Ramos (cell line): ENCODE data around the gene SPHK1.
"Not testable (repeated sequence)": the region's sequence is repeated elsewhere in the genome, so short reads cannot be mapped to it uniquely, and the experiment has no call there.

Experiments used
- in situ Hi-C: fragments of 300-500 bp; cut with MboI; formaldehyde crosslinking; loops from one replicate; pipeline ENCODE4 v1.14.3; 2022; ENCODE audit warnings: low sequenced_read_pairs; ENCODE audit not compliant: unreplicated experiment

The SPHK1 gene

GRCh38 chr17:76384222-76384986 lies at the start of gene SPHK1:
Gene SPHK1, plus strand, starts transcription at chr17:76384609. Its CDS starts 1,036 bp downstream, at chr17:76385645.
- in situ Hi-C loops, result no loop called here

- in situ Hi-C loops, result no loop called here
Observed at GRCh38 chr17:76335716-76336381, 48.6 kb upstream of the SPHK1 start.

GRCh38 chr17:76336756-76337412 lies 47.5 kb upstream of the SPHK1 start:
- in situ Hi-C loops, result no loop called here

GRCh38 chr17:76337413-76337777 lies 47.0 kb upstream of the SPHK1 start:
- in situ Hi-C loops, result no loop called here

GRCh38 chr17:76341301-76341700 lies 43.1 kb upstream of the SPHK1 start:
- in situ Hi-C loops, result no loop called here

GRCh38 chr17:76343106-76343505 lies 41.3 kb upstream of the SPHK1 start:
- in situ Hi-C loops, result no loop called here

GRCh38 chr17:76345377-76345974 lies 38.9 kb upstream of the SPHK1 start:
- in situ Hi-C loops, result no loop called here

- in situ Hi-C loops, result not testable (repeated sequence)
Observed at GRCh38 chr17:76346936-76347335, 37.5 kb upstream of the SPHK1 start.

GRCh38 chr17:76350463-76350862 lies 33.9 kb upstream of the SPHK1 start:
- in situ Hi-C loops, result no loop called here

GRCh38 chr17:76351526-76352071 lies 32.8 kb upstream of the SPHK1 start:
- in situ Hi-C loops, result no loop called here

GRCh38 chr17:76353004-76353598 lies 31.3 kb upstream of the SPHK1 start:
- in situ Hi-C loops, result no loop called here

- in situ Hi-C loops, result no loop called here
Observed at GRCh38 chr17:76353599-76354316, 30.7 kb upstream of the SPHK1 start, which contains the start of gene PRPSAP1. Gene PRPSAP1, minus strand, starts transcription at chr17:76353916. Its CDS starts 213 bp downstream, at chr17:76353703.

- in situ Hi-C loops, result no loop called here
Observed at GRCh38 chr17:76354317-76354729, 30.1 kb upstream of the SPHK1 start.

GRCh38 chr17:76354747-76355310 lies 29.6 kb upstream of the SPHK1 start:
- in situ Hi-C loops, result no loop called here

- in situ Hi-C loops, result no loop called here
Observed at GRCh38 chr17:76356803-76357456, 27.5 kb upstream of the SPHK1 start.

GRCh38 chr17:76357597-76358158 lies 26.7 kb upstream of the SPHK1 start:
- in situ Hi-C loops, result no loop called here

GRCh38 chr17:76359375-76359774 lies 25.0 kb upstream of the SPHK1 start:
- in situ Hi-C loops, result no loop called here

- in situ Hi-C loops, result not testable (repeated sequence)
Observed at GRCh38 chr17:76359776-76360175, 24.6 kb upstream of the SPHK1 start.
